ENCODE measurements around the gene HES3. TPM values are rescaled to one million over a fixed set of nuclear protein-coding genes. Genes with fewer than 3 reads are reported as not detected.

HES3 gene
- total and polyA plus RNA-seq, 2 donors (not counting 1 experiment from before 2014, with no cell fraction given), result not detected

GRCh38 chr1:6220236-6220635, 23.7 kb upstream of the HES3 start:
- Mint-ChIP-seq H3K4me3 (no peak overlapping the region), H3K27ac (no peak overlapping the region), H3K4me1 (no peaks in the 10 kb centered on the region), H3K27me3 (peaks cover 19% of the 10 kb centered on the region), H3K9me3 (ENCODE audit: insufficient read depth) (no peaks in the 10 kb centered on the region)
- no peaks in the 10 kb centered on the region for H3K79me2 ChIP-seq (ENCODE audit: control insufficient read depth, insufficient read depth, low read length)
- H3K27ac ChIP-seq (ENCODE audit: low read length in 2 of 2), result no peak overlapping the region
- no peak for DNase-seq
- no peaks in the 10 kb centered on the region for H3K9me3 ChIP-seq (ENCODE audit: control extremely low read depth in 1 of 3, control insufficient read depth in 2 of 3, insufficient read depth in 1 of 3, low read length in 2 of 3)
- H4K20me1 ChIP-seq (ENCODE audit: control insufficient read depth, insufficient read depth, low read length, poor library complexity, severe bottlenecking), result peaks cover under 1% of the 10 kb centered on the region
- WGBS (ENCODE audit: insufficient coverage), result 97% methylated on average over 8 of the region's 8 CpGs
- no peak overlapping the region for H2AFZ ChIP-seq (ENCODE audit: insufficient read depth, low read depth, low read length, poor library complexity, severe bottlenecking)
- no peak overlapping the region for H3K9ac ChIP-seq (ENCODE audit: low read length)
- peaks cover 5 to 28% of the 10 kb centered on the region in 2 experiments for H3K36me3 ChIP-seq (replicated peaks in 1 of 2; ENCODE audit: control extremely low read depth in 1 of 2, control insufficient read depth in 1 of 2, extremely low read depth in 1 of 2, insufficient read depth in 2 of 2, low read length in 1 of 2)
- H3K27me3 ChIP-seq (replicated peaks in 1 of 4; ENCODE audit: control extremely low read depth in 1 of 4, control insufficient read depth in 3 of 4, insufficient read depth in 4 of 4, low read length in 3 of 4), result peaks cover 0 to 8% (median 0%) of the 10 kb centered on the region in 4 experiments
- H3K4me3 ChIP-seq (ENCODE audit: control extremely low read depth in 1 of 5, extremely low read depth in 1 of 5, insufficient read depth in 1 of 5, low read depth in 2 of 5, low read length in 4 of 5), result no peak overlapping the region
- no peaks in the 10 kb centered on the region for H3K4me1 ChIP-seq (ENCODE audit: control insufficient read depth in 2 of 2, insufficient read depth in 2 of 2, low read length in 2 of 2)
- no peak for TF ChIP-seq EZH2 (IDR thresholded peaks at IDR 0.05; ENCODE audit: borderline replicate concordance, insufficient read depth, low read depth, low read length, poor library complexity, severe bottlenecking)
- TF ChIP-seq, protein P1, sequence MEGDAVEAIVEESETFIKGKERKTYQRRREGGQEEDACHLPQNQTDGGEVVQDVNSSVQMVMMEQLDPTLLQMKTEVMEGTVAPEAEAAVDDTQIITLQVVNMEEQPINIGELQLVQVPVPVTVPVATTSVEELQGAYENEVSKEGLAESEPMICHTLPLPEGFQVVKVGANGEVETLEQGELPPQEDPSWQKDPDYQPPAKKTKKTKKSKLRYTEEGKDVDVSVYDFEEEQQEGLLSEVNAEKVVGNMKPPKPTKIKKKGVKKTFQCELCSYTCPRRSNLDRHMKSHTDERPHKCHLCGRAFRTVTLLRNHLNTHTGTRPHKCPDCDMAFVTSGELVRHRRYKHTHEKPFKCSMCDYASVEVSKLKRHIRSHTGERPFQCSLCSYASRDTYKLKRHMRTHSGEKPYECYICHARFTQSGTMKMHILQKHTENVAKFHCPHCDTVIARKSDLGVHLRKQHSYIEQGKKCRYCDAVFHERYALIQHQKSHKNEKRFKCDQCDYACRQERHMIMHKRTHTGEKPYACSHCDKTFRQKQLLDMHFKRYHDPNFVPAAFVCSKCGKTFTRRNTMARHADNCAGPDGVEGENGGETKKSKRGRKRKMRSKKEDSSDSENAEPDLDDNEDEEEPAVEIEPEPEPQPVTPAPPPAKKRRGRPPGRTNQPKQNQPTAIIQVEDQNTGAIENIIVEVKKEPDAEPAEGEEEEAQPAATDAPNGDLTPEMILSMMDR (IDR thresholded peaks at IDR 0.05), result no peak
- no peak overlapping the region for H3K4me2 ChIP-seq (replicated peaks; ENCODE audit: low read depth, low read length, poor library complexity, severe bottlenecking)
- POLR2A ChIA-PET, result no interaction called here
- intact Hi-C loops (cut with micrococcal nuclease), result no loop called here
- CTCF ChIA-PET, result no interaction called here
- no peak for ATAC-seq (ENCODE audit: low read depth)

GRCh38 chr1:6221210-6221784, 22.7 kb upstream of the HES3 start:
- Histone ChIP-seq H3K27me3 (replicated peaks in 1 of 4; ENCODE audit: control extremely low read depth in 1 of 4, control insufficient read depth in 3 of 4, insufficient read depth in 4 of 4, low read length in 3 of 4) (peaks cover 0 to 5% (median 0%) of the 10 kb centered on the region in 4 experiments), H3K27ac (ENCODE audit: low read length in 2 of 2) (no peak overlapping the region), H3K4me3 (ENCODE audit: control extremely low read depth in 1 of 5, extremely low read depth in 1 of 5, insufficient read depth in 1 of 5, low read depth in 2 of 5, low read length in 4 of 5) (no peak overlapping the region), H2AFZ (ENCODE audit: insufficient read depth, low read depth, low read length, poor library complexity, severe bottlenecking) (no peak overlapping the region), H3K9ac (ENCODE audit: low read length) (no peak overlapping the region), H3K9me3 (ENCODE audit: control extremely low read depth in 1 of 3, control insufficient read depth in 2 of 3, insufficient read depth in 1 of 3, low read length in 2 of 3) (no peaks in the 10 kb centered on the region), H4K20me1 (ENCODE audit: control insufficient read depth, insufficient read depth, low read length, poor library complexity, severe bottlenecking) (peaks cover 9% of the 10 kb centered on the region), H3K36me3 (replicated peaks in 1 of 2; ENCODE audit: control extremely low read depth in 1 of 2, control insufficient read depth in 1 of 2, extremely low read depth in 1 of 2, insufficient read depth in 2 of 2, low read length in 1 of 2) (peaks cover 5 to 28% of the 10 kb centered on the region in 2 experiments), H3K4me2 (replicated peaks; ENCODE audit: low read depth, low read length, poor library complexity, severe bottlenecking) (no peak overlapping the region), H3K79me2 (ENCODE audit: control insufficient read depth, insufficient read depth, low read length) (peaks cover 3% of the 10 kb centered on the region), H3K4me1 (ENCODE audit: control insufficient read depth in 2 of 2, insufficient read depth in 2 of 2, low read length in 2 of 2) (no peaks in the 10 kb centered on the region)
- 98% methylated on average over 11 of the region's 12 CpGs for WGBS (ENCODE audit: insufficient coverage)
- Mint-ChIP-seq H3K9me3 (ENCODE audit: insufficient read depth) (no peaks in the 10 kb centered on the region), H3K4me1 (no peaks in the 10 kb centered on the region), H3K27me3 (peaks cover 11% of the 10 kb centered on the region), H3K4me3 (no peak overlapping the region), H3K27ac (no peak overlapping the region)
- ChIA-PET POLR2A (no interaction called here), CTCF (interaction anchor here (0.6 kb wide), 1 partner anchor 285 kb away, joined by 3 read pairs; no protein-coding TSS in a partner anchor)
- DNase-seq (no peak), ATAC-seq (ENCODE audit: low read depth) (no peak)
- intact Hi-C loops (cut with micrococcal nuclease), result no loop called here
- TF ChIP-seq EZH2 (IDR thresholded peaks at IDR 0.05; ENCODE audit: borderline replicate concordance, insufficient read depth, low read depth, low read length, poor library complexity, severe bottlenecking), result no peak
- TF ChIP-seq, protein P1 (IDR thresholded peaks at IDR 0.05), result no peak
